Measurements from ENCODE around the gene SMPD3.

GRCh38 chr16:68493412-68494070 is 45.2 kb upstream of the SMPD3 start:
- TF ChIP-seq CTCF (conservative IDR thresholded peaks at IDR 0.05; ENCODE audit: low read depth, low read length) (no peak), CHD1 (IDR thresholded peaks at IDR 0.05; ENCODE audit: low read depth, low read length) (no peak), RAD21 (IDR thresholded peaks at IDR 0.05; ENCODE audit: low read length) (no peak), POLR2A (IDR thresholded peaks at IDR 0.05; ENCODE audit: low read depth, low read length) (no peak)

All from IMR-90 (cell line).